Measurements from ENCODE around the gene NRBF2.

DNA sequence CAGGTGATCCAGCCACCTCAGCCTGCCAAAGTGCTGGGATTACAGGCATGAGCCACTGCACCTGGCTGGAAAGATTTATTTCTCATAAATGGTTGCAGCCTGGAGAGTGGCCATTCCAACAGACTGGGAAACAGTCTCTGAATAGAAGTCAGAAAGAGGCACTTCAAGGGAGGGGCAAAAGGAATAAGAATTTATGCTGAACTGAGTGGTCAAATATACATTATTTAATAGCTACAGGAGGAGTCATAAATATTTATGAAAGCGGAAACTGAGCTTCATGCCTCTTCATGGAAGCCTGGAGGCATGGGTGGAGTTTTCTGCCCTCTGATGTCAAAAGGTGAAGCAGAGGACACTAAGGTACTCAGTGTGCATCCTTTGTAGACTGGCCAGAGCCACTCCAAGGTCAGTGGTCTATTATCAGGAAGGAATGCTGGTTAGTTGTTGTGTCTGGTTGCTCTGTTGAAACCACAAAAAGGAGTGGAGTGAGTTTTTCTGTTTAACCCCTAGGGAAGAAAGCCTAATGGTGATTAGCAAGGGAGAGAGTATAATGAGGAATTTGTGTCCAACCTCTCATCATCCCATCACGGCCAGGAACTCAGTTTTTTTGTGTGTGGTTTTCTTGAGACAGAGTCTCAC, 9.3 kb upstream of the NRBF2 start:
- no peak for TF ChIP-seq CTCF (IDR thresholded peaks at IDR 0.05; ENCODE audit: poor library complexity)
- no peak for TF ChIP-seq EZH2phosphoT487 (IDR thresholded peaks at IDR 0.05; ENCODE audit: low read depth, severe bottlenecking, unreplicated experiment)
